GM18909 (cell line): ENCODE results near the gene FGL2.
"Not testable (repeated sequence)": the region's sequence is repeated elsewhere in the genome, so short reads cannot be mapped to it uniquely, and the experiment has no call there.

Source experiments
- ATAC-seq: cut with Tn5 transposase; IDR thresholded peaks from one replicate; pipeline ENCODE4 v1.9.1; 2021; ENCODE audit warnings: mild to moderate bottlenecking; ENCODE audit not compliant: unreplicated experiment, poor library complexity

FGL2 gene

GRCh38 chr7:77157446-77157845 is 42.2 kb downstream of the FGL2 start:
- peak; percentile 70 for ATAC-seq

GRCh38 chr7:77157034-77157433 is 42.6 kb downstream of the FGL2 start:
- peak; percentile 78 for ATAC-seq

- not testable (repeated sequence) for ATAC-seq
Observed at GRCh38 chr7:77155601-77156377, 43.8 kb downstream of the FGL2 start.

- peak; percentile 56 for ATAC-seq
Observed at GRCh38 chr7:77154917-77155464, 44.6 kb downstream of the FGL2 start.

GRCh38 chr7:77152232-77152631 is 47.4 kb downstream of the FGL2 start:
- ATAC-seq = not testable (repeated sequence)
